ENCODE data around the gene LIMCH1. TPM values are rescaled to one million over a fixed set of nuclear protein-coding genes. Genes with fewer than 3 reads are reported as not detected.
A peak's percentile ranks its signal among the peaks of the same experiment; 100 is the strongest.

LIMCH1 gene
- total and polyA plus RNA-seq, 10 donors = 14.4 to 434 (median 212) TPM

GRCh38 chr4:41625531-41625930 is 87.6 kb downstream of the LIMCH1 start:
- intact Hi-C loops (cut with DNase I; ENCODE audit: low total_unique reads) = no loop called here
- Histone ChIP-seq H3K4me1 (no peaks in the 10 kb centered on the region), H3K27ac (no peak overlapping the region), H3K9me3 (no peaks in the 10 kb centered on the region), H3K36me3 (peaks cover 0 to 2% (median 0%) of the 10 kb centered on the region in 6 donors), H3K4me3 (no peak overlapping the region), H3K27me3 (replicated peaks in 1 of 7) (no peaks in the 10 kb centered on the region)
- no peak for TF ChIP-seq POLR2AphosphoS5 (IDR thresholded peaks at IDR 0.05)
- WGBS, 5 donors = 72 to 78% (median 76%) methylated on average over 5 of the region's 5 CpGs
- DNase-seq = no peak

- H3K9me3 ChIP-seq = no peaks in the 10 kb centered on the region
- no peaks in the 10 kb centered on the region for H3K27me3 ChIP-seq (replicated peaks in 1 of 7)
- WGBS, 5 donors = 63 to 85% (median 77%) methylated on average over 2 of the region's 2 CpGs
- H3K4me3 ChIP-seq = no peak overlapping the region
- no peak for DNase-seq
- intact Hi-C loops (cut with DNase I; ENCODE audit: low total_unique reads) = no loop called here
- peaks cover 0 to 6% (median 0%) of the 10 kb centered on the region in 6 donors for H3K36me3 ChIP-seq
- no peak for TF ChIP-seq POLR2A (IDR thresholded peaks at IDR 0.05)
- TF ChIP-seq POLR2AphosphoS5 (IDR thresholded peaks at IDR 0.05) = no peak
- TF ChIP-seq CTCF (IDR thresholded peaks at IDR 0.05 in 8 of 11, conservative IDR thresholded peaks at IDR 0.05 in 3 of 11) = no peak
- H3K27ac ChIP-seq = no peak overlapping the region
- no peaks in the 10 kb centered on the region for H3K4me1 ChIP-seq
Measured at GRCh38 chr4:41628936-41629335, 91.0 kb downstream of the LIMCH1 start.

GRCh38 chr4:41631523-41631922 is 93.6 kb downstream of the LIMCH1 start:
- H3K4me3 ChIP-seq = no peak overlapping the region
- no peaks in the 10 kb centered on the region for H3K27me3 ChIP-seq (replicated peaks in 1 of 7)
- WGBS, 5 donors = 79 to 88% (median 85%) methylated on average over 3 of the region's 3 CpGs
- intact Hi-C loops (cut with DNase I; ENCODE audit: low total_unique reads) = no loop called here
- H3K4me1 ChIP-seq = no peaks in the 10 kb centered on the region
- no peak overlapping the region for H3K27ac ChIP-seq
- no peak for DNase-seq
- TF ChIP-seq POLR2AphosphoS5 (IDR thresholded peaks at IDR 0.05) = no peak
- no peak for TF ChIP-seq POLR2A (IDR thresholded peaks at IDR 0.05)
- no peak for TF ChIP-seq CTCF (IDR thresholded peaks at IDR 0.05 in 8 of 11, conservative IDR thresholded peaks at IDR 0.05 in 3 of 11)
- no peaks in the 10 kb centered on the region for H3K9me3 ChIP-seq
- H3K36me3 ChIP-seq = peaks cover 0 to 6% (median 0%) of the 10 kb centered on the region in 6 donors

GRCh38 chr4:41632481-41633073 is 94.6 kb downstream of the LIMCH1 start:
- TF ChIP-seq POLR2AphosphoS5 (IDR thresholded peaks at IDR 0.05) = no peak
- TF ChIP-seq CTCF (IDR thresholded peaks at IDR 0.05 in 8 of 11, conservative IDR thresholded peaks at IDR 0.05 in 3 of 11) = no peak
- TF ChIP-seq POLR2A (IDR thresholded peaks at IDR 0.05) = no peak
- no peak for DNase-seq
- no peaks in the 10 kb centered on the region for H3K9me3 ChIP-seq
- H3K36me3 ChIP-seq = peaks cover 0 to 6% (median 0%) of the 10 kb centered on the region in 6 donors
- H3K4me1 ChIP-seq = no peaks in the 10 kb centered on the region
- peak overlapping the region in 1 of 8 donors; percentile 27 for H3K27ac ChIP-seq
- H3K27me3 ChIP-seq (replicated peaks in 1 of 7) = no peaks in the 10 kb centered on the region
- intact Hi-C loops (cut with DNase I; ENCODE audit: low total_unique reads) = no loop called here
- WGBS, 5 donors = 50 to 70% (median 58%) methylated on average over 11 of the region's 11 CpGs
- no peak overlapping the region for H3K4me3 ChIP-seq
